Thyroid gland (tissue), 4 donors: ENCODE results near the gene CHCHD6. TPM values are rescaled to one million over a fixed set of nuclear protein-coding genes. Genes with fewer than 3 reads are reported as not detected.

ENCODE experiments used
- DNase-seq, 2 donors: peaks; one replicate each; pipeline ENCODE4 v3.0.0-alpha.2; 2019
- H3K27ac ChIP-seq, 3 donors: fragments of 200-600 bp; sonication (generic); 1 replicate in 2 of 3; 2 replicates in 1 of 3; pipeline ENCODE4 v1.5.1; 2016 to 2019; ENCODE audit warnings: mild to moderate bottlenecking in 1 of 3, moderate library complexity in 1 of 3
- H3K27me3 ChIP-seq: fragments of 200-600 bp; sonication (generic); one replicate; pipeline ENCODE4 v1.5.1; 2019
- H3K36me3 ChIP-seq, 2 donors: fragments of 200-600 bp; sonication (generic); one replicate each; pipeline ENCODE4 v1.5.1; 2016 to 2019
- H3K4me1 ChIP-seq, 2 donors: fragments of 200-600 bp; sonication (generic); one replicate each; pipeline ENCODE4 v1.5.1; 2017 to 2019
- H3K4me3 ChIP-seq, 3 donors: fragments of 200-600 bp; sonication (generic); replicated peaks in 1 of 3; 1 replicate in 2 of 3; 2 replicates in 1 of 3; pipeline ENCODE4 v1.5.1; 2016; ENCODE audit warnings: mild to moderate bottlenecking in 1 of 3
- H3K9me3 ChIP-seq: fragments of 200-600 bp; sonication (generic); one replicate; pipeline ENCODE4 v1.5.1; 2017
- POLR2A ChIP-seq, 2 donors: fragments of 450-650 bp; IDR thresholded peaks; one replicate each; pipeline ENCODE4 v1.6.1; 2017; ENCODE audit warnings: antibody characterized with exemption in 2 of 2, mild to moderate bottlenecking in 2 of 2, moderate library complexity in 1 of 2
- WGBS, 2 donors: methylation state at CpG; one replicate each; pipeline ENCODE4 v1.1.5; 2017; 5-methylcytosine and 5-hydroxymethylcytosine counted together
- intact Hi-C: fragments of 100-400 bp; cut with DNase I; formaldehyde crosslinking; loops from one replicate; pipeline ENCODE4 v1.15.1; 2023
- total RNA-seq, 4 donors: library from RNA; depleted of rRNA; stranded (reverse); fragments of >200 nt; gene quantifications; one replicate each; pipeline ENCODE4 v1.2.3, GENCODE V29; 2016
- TF ChIP-seq, protein P1 (sequence below), 6 experiments: fragments of 200-600 bp in 3 of 6; fragments of 450-650 bp in 3 of 6; sonication (generic) in 3 of 6; IDR thresholded peaks; one replicate each; pipeline ENCODE4 v1.5.1; 2016 to 2019; ENCODE audit warnings: antibody characterized with exemption in 6 of 6, mild to moderate bottlenecking in 2 of 6, inconsistent platforms in 1 of 6, moderate library complexity in 1 of 6

CHCHD6 gene
- total RNA-seq, 4 donors from 2014 or later: 22.9 to 27.8 (median 24.4) TPM

DNA sequence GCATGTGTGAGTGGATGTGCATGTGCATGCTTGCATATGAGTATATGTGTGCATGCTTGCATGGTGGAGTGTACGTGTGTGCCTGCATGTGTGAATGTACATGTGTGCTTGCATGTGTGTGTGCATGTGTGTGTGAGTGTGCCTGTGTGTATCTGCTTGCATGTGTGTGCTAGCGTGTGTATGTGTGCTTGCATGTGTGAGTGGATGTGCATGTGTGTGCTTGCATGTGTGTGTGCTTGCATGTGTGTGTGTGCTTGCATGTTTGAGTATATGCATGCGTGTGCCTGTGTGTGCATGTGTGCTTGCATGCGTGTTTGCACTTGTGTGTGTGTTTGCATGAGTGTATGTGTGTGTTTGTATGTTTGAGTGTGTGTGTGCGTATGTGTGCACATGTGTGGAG is 274.3 kb downstream of the CHCHD6 start:
- 89 to 96% methylated on average over 5 of the region's 5 CpGs for WGBS, 2 donors
- Histone ChIP-seq H3K4me1 (peaks cover 7 to 8% of the 10 kb centered on the region in 2 donors), H3K27me3 (no peaks in the 10 kb centered on the region), H3K9me3 (no peaks in the 10 kb centered on the region), H3K36me3 (no peaks in the 10 kb centered on the region), H3K4me3 (no peak overlapping the region), H3K27ac (no peak overlapping the region)
- intact Hi-C loops: no loop called here
- no peak for DNase-seq
- no peak for TF ChIP-seq POLR2A (IDR thresholded peaks at IDR 0.05)
- TF ChIP-seq, protein P1, sequence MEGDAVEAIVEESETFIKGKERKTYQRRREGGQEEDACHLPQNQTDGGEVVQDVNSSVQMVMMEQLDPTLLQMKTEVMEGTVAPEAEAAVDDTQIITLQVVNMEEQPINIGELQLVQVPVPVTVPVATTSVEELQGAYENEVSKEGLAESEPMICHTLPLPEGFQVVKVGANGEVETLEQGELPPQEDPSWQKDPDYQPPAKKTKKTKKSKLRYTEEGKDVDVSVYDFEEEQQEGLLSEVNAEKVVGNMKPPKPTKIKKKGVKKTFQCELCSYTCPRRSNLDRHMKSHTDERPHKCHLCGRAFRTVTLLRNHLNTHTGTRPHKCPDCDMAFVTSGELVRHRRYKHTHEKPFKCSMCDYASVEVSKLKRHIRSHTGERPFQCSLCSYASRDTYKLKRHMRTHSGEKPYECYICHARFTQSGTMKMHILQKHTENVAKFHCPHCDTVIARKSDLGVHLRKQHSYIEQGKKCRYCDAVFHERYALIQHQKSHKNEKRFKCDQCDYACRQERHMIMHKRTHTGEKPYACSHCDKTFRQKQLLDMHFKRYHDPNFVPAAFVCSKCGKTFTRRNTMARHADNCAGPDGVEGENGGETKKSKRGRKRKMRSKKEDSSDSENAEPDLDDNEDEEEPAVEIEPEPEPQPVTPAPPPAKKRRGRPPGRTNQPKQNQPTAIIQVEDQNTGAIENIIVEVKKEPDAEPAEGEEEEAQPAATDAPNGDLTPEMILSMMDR (IDR thresholded peaks at IDR 0.05): no peak

DNA sequence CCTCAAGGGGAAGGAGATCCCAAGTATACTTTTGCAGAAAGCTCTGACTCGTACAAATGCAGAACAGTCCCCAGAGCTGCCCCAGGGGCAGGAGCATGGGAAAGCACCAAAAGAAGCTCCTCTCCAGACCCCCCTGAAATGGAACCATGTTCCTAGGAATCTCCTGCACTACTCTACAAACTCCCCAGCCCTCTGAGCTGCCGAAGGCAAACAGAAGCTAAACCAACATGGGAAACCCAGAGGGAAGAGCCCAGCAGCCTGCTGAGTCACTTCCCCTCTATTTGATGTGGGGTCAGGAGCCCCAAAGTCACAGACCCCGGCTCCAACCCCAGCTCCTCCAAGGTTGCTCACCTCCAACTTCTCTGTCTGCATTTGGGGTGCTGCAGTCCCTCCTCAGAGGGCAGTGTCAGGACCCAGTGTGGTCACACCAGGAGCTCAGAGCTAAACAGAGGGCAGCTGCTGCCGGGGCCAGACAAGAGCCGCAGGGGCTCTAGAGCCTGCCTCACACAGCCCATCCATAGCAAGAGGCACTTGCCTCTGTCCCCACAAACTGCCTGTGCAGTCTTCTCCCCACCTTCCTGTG is 275.1 kb downstream of the CHCHD6 start:
- DNase-seq: no peak
- 59 to 63% methylated on average over 5 of the region's 5 CpGs for WGBS, 2 donors
- intact Hi-C loops: no loop called here

DNA sequence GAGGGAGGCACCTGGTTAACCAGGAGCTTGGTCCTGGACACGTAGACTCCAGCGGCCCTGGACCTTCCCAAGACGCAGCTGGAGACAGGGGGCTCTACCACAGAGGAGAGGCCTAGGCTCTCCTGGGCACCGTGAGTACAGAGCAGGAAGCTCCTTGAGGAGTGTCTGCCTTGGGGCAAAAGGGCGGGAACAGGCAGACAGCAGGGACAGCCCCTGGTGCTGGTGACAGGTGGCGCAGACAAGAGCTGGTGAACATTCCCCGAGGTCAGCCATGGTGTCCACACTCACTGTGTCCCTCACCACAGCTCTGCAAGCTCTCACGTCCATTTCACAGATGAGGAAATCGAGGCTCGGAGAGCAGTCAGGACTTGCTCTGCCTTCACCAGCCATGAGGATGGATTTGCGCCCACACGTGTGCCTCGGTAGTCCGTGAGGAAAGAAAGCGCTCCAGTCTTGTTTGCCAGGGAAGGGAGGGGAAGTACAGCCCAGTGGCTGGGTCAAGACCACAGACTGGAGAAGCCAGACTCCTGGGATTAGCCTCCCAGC is 276.3 kb downstream of the CHCHD6 start:
- DNase-seq: no peak
- peaks cover 14 to 21% of the 10 kb centered on the region in 2 donors for H3K4me1 ChIP-seq
- intact Hi-C loops: loop anchor here (5.0 to 10.0 kb wide), 3 partner anchors 228 to 474 kb away; no protein-coding TSS in a partner anchor
- H3K9me3 ChIP-seq: no peaks in the 10 kb centered on the region
- WGBS, 2 donors: 88 to 89% methylated on average over 15 of the region's 15 CpGs
- H3K4me3 ChIP-seq: no peak overlapping the region
- no peak overlapping the region for H3K27ac ChIP-seq
- no peaks in the 10 kb centered on the region for H3K36me3 ChIP-seq
- H3K27me3 ChIP-seq: no peaks in the 10 kb centered on the region
- no peak for TF ChIP-seq POLR2A (IDR thresholded peaks at IDR 0.05)
- TF ChIP-seq, protein P1 (IDR thresholded peaks at IDR 0.05): no peak

More for the DNA sequence above, 275.1 kb downstream of the CHCHD6 start:
- Histone ChIP-seq H3K9me3 (no peaks in the 10 kb centered on the region), H3K27me3 (no peaks in the 10 kb centered on the region), H3K36me3 (no peaks in the 10 kb centered on the region), H3K27ac (no peak overlapping the region), H3K4me3 (no peak overlapping the region), H3K4me1 (peaks cover 9 to 10% of the 10 kb centered on the region in 2 donors)
- TF ChIP-seq POLR2A (IDR thresholded peaks at IDR 0.05): no peak
- TF ChIP-seq, protein P1 (IDR thresholded peaks at IDR 0.05): no peak

DNA sequence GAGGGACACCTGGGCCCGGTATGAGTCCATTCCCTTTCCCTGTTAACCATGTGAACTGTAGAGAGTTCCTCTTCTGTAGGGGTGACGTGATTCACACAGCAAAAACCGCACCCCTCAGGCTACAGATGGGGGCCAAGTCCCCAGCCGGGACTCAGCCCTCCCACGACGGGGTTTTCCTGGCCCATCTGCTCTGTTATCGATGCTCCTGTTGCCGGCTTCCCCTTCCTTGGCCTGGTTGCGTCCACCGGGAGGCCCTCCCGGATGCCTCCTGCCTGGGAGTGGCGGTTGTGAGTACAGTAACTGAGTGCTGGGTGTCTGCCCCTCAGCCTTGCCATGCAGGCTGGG is 278.1 kb downstream of the CHCHD6 start:
- Histone ChIP-seq H3K4me1 (peaks cover 14 to 39% of the 10 kb centered on the region in 2 donors), H3K27me3 (no peaks in the 10 kb centered on the region), H3K36me3 (no peaks in the 10 kb centered on the region), H3K27ac (peak overlapping the region in 1 of 3 donors; percentile 75), H3K4me3 (peak overlapping the region in 1 of 3 donors; percentile 29), H3K9me3 (no peaks in the 10 kb centered on the region)
- WGBS, 2 donors: 8 to 10% methylated on average over 8 to 11 of the region's 12 CpGs
- no peak for DNase-seq
- TF ChIP-seq, protein P1 (IDR thresholded peaks at IDR 0.05): no peak
- TF ChIP-seq POLR2A (IDR thresholded peaks at IDR 0.05): no peak
- intact Hi-C loops: loop anchor here (5.0 to 10.0 kb wide), 3 partner anchors 230 to 473 kb away; no protein-coding TSS in a partner anchor

DNA sequence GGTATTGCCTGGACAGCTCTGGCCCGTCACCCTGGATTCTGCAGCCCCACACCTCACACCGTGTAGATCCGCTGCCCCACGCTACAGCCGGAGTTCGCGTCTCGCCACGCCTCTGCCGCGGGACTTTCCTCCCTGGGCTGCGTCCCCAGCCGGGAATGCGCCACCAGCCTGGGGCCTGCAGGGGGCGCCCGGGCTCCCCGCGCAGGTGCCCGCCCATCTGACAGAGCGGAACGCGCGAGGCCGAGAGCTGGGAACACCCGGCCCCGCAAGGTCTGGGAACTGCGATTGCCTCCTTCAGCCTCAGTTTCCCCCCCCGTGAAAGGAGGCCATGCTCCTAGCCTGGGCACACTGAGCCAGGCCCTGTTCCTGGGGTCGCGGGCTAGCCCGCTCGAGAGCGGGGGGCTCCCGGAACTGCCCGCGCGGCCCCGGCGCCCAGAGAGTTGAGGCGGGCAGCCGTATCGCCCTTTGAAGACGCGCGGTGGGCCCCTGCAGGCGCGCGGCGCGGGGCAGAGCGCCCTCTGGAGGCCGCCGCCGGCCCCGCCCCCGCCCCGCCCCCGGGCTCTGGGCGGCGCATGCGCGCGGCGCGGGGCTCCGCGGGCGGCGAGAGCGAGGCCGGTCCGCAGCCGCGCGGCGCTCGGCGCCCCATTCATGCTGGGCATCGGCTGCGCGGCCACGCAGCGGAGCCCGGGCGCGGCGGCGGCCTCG is 278.6 kb downstream of the CHCHD6 start, which contains the start of gene PLXNA1:
Gene PLXNA1 (plus strand): TSS at position 645 of the 705 bp plus-strand sequence. CDS start 5,479 bp downstream, outside the sequence.
- peak within 1 kb of the TSS in 2 of 3 donors; percentile 62 to 75 for H3K27ac ChIP-seq
- TF ChIP-seq, protein P1 (IDR thresholded peaks at IDR 0.05): peak; percentile 60 to 84 (median 78)
- peak in 1 of 2 donors; percentile 56 for TF ChIP-seq POLR2A (IDR thresholded peaks at IDR 0.05)
- H3K4me3 ChIP-seq: peak within 1 kb of the TSS; percentile 62 to 78 (median 68)
- H3K9me3 ChIP-seq: no peaks in the 10 kb centered on the region
- H3K4me1 ChIP-seq: peaks cover 14 to 40% of the 10 kb centered on the region in 2 donors
- H3K36me3 ChIP-seq: no peaks in the 10 kb centered on the region
- no CpG with 5 or more reads among the region's 89 CpGs for WGBS, 2 donors
- intact Hi-C loops: loop anchor here (5.0 to 10.0 kb wide), 3 partner anchors 230 to 472 kb away; no protein-coding TSS in a partner anchor
- DNase-seq: peak; percentile 64 to 66
- no peaks in the 10 kb centered on the region for H3K27me3 ChIP-seq
